Prostate gland (tissue), 2 donors: ENCODE results near the gene ACOXL.

Source experiments
- POLR2A ChIP-seq: fragments of 450-650 bp; IDR thresholded peaks from one replicate; pipeline ENCODE4 v1.6.1; 2016; ENCODE audit warnings: antibody characterized with exemption, mild to moderate bottlenecking
- TF ChIP-seq, protein P1 (sequence below), 4 experiments: fragments of 200-600 bp in 2 of 4; fragments of 450-650 bp in 2 of 4; sonication (generic) in 2 of 4; IDR thresholded peaks; 1 replicate in 3 of 4; 2 replicates in 1 of 4; pipeline ENCODE4 v1.5.1; 2016 to 2019; ENCODE audit warnings: antibody characterized with exemption in 4 of 4, mild to moderate bottlenecking in 2 of 4, moderate library complexity in 2 of 4

DNA sequence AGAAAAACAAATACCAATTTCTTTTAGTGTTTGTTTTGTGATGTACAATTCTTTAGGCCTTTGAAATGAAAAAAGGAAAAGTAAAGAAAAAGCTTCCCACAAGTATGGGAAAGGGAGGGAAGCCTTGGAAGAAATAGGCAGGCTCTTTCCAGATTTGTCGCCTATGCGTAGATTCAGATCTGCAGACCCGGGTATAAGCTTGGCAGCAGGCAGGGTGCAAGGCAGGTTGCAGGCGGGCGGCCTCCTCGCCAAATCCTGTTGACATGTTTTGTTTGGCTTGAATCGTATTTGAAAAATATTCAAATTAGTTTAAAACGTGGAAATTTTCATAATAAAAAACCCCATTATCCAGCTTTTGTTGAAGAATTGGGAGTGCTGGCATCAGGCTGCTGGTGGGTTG lies 104.3 kb downstream of the ACOXL start:
- TF ChIP-seq, protein P1, sequence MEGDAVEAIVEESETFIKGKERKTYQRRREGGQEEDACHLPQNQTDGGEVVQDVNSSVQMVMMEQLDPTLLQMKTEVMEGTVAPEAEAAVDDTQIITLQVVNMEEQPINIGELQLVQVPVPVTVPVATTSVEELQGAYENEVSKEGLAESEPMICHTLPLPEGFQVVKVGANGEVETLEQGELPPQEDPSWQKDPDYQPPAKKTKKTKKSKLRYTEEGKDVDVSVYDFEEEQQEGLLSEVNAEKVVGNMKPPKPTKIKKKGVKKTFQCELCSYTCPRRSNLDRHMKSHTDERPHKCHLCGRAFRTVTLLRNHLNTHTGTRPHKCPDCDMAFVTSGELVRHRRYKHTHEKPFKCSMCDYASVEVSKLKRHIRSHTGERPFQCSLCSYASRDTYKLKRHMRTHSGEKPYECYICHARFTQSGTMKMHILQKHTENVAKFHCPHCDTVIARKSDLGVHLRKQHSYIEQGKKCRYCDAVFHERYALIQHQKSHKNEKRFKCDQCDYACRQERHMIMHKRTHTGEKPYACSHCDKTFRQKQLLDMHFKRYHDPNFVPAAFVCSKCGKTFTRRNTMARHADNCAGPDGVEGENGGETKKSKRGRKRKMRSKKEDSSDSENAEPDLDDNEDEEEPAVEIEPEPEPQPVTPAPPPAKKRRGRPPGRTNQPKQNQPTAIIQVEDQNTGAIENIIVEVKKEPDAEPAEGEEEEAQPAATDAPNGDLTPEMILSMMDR (IDR thresholded peaks at IDR 0.05): no peak
- TF ChIP-seq POLR2A: no peak
